ENCODE measurements around the gene CREG2.

CREG2 gene

DNA sequence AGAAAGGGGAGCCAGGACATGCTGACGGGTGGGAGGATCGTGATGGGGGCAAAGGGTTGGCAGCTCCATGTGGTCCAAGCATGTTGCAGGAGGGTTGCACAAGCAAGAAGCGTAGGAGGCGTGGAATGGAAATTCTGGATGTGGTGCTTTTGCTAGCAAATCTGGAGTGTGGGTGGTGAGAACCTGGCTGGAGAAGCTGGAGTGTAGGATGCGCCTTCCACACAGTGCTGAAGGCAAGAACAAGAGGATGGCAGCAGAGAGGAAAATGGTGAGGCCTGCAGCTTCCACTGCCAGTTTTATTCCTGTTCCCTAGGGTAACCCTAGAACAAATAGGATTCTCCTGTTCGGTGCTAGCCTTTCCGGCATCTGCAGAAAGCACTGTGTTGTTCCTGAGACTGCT is 22.4 kb downstream of the CREG2 start:
- no peak overlapping the region for H2BK120ac ChIP-seq (ENCODE audit: low read depth, low read length)
- no CpG with 5 or more reads among the region's 7 CpGs for WGBS, 2 donors (ENCODE audit: extremely low coverage in 2 of 2, insufficient read length in 2 of 2, insufficient replicate concordance in 1 of 2)

DNA sequence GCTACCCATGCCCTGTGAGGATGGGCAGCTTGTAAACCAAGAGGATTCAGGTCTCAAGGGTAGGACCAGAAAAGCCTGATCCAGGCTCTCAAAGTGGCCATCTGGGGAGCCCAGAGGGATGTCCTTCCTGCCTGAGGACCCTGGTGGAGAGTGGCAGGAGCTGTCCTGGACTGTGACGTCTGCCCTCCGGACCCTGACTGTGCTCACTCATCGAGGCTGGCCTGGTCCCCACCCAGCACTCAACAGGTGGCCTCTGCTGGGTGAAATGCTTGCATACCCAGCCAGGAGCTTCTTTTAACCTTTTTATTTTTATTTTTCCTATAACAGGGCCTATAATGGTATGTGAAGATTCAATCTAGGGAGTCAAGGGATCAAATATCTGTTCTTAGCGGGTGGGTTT is 24.5 kb downstream of the CREG2 start:
- Histone ChIP-seq H3K4me2 (ENCODE audit: insufficient read depth, low read length, poor library complexity, severe bottlenecking) (no peak overlapping the region), H4K8ac (ENCODE audit: low read depth, low read length) (no peak overlapping the region), H2BK12ac (ENCODE audit: low read length) (no peak overlapping the region), H3K9me3 (replicated peaks in 1 of 2; ENCODE audit: control insufficient read depth in 2 of 2, insufficient read depth in 1 of 2, low read depth in 1 of 2, low read length in 2 of 2) (no peaks in the 10 kb centered on the region), H3K18ac (ENCODE audit: low read length) (no peak overlapping the region), H3K27ac (replicated peaks; ENCODE audit: low read length) (no peak overlapping the region), H3K79me1 (ENCODE audit: low read depth, low read length) (no peaks in the 10 kb centered on the region), H3K4ac (ENCODE audit: low read length) (no peak overlapping the region), H3K36me3 (replicated peaks in 1 of 2; ENCODE audit: control insufficient read depth in 2 of 2, insufficient read depth in 2 of 2, low read length in 2 of 2) (no peaks in the 10 kb centered on the region), H2AFZ (ENCODE audit: low read length) (no peak overlapping the region), H2AK5ac (ENCODE audit: low read depth, low read length) (no peak overlapping the region), H2BK15ac (ENCODE audit: low read length) (no peak overlapping the region), H3K4me1 (ENCODE audit: control insufficient read depth in 2 of 2, insufficient read depth in 1 of 2, low read depth in 1 of 2, low read length in 2 of 2) (no peaks in the 10 kb centered on the region), H2BK5ac (ENCODE audit: low read length) (no peak overlapping the region), H3K9ac (ENCODE audit: low read depth, low read length, poor library complexity) (no peak overlapping the region), H3K4me3 (ENCODE audit: low read length in 2 of 2) (no peak overlapping the region), H2BK120ac (ENCODE audit: low read depth, low read length) (no peak overlapping the region), H3K14ac (ENCODE audit: low read length) (peak overlapping the region; percentile 25), H4K91ac (ENCODE audit: low read depth, low read length, poor library complexity) (no peak overlapping the region), H3K23ac (ENCODE audit: low read depth, low read length, poor library complexity) (no peak overlapping the region), H3K27me3 (ENCODE audit: control insufficient read depth in 3 of 3, insufficient read depth in 3 of 3, low read depth in 1 of 3, low read length in 3 of 3) (no peaks in the 10 kb centered on the region)
- no peak for DNase-seq (ENCODE audit: low spot score)
- WGBS, 2 donors (ENCODE audit: extremely low coverage in 2 of 2, insufficient read length in 2 of 2, insufficient replicate concordance in 1 of 2) = no CpG with 5 or more reads among the region's 4 CpGs

More for the DNA sequence above, 22.4 kb downstream of the CREG2 start:
- Histone ChIP-seq H3K4ac (ENCODE audit: low read length) (no peak overlapping the region), H3K36me3 (replicated peaks in 1 of 2; ENCODE audit: control insufficient read depth in 2 of 2, insufficient read depth in 2 of 2, low read length in 2 of 2) (no peaks in the 10 kb centered on the region), H3K9me3 (replicated peaks in 1 of 2; ENCODE audit: control insufficient read depth in 2 of 2, insufficient read depth in 1 of 2, low read depth in 1 of 2, low read length in 2 of 2) (no peaks in the 10 kb centered on the region), H3K27me3 (ENCODE audit: control insufficient read depth in 3 of 3, insufficient read depth in 3 of 3, low read depth in 1 of 3, low read length in 3 of 3) (no peaks in the 10 kb centered on the region), H3K79me1 (ENCODE audit: low read depth, low read length) (no peaks in the 10 kb centered on the region), H3K27ac (replicated peaks; ENCODE audit: low read length) (no peak overlapping the region), H2BK15ac (ENCODE audit: low read length) (no peak overlapping the region), H3K9ac (ENCODE audit: low read depth, low read length, poor library complexity) (no peak overlapping the region), H2BK5ac (ENCODE audit: low read length) (no peak overlapping the region), H3K23ac (ENCODE audit: low read depth, low read length, poor library complexity) (no peak overlapping the region), H2AFZ (ENCODE audit: low read length) (no peak overlapping the region), H2AK5ac (ENCODE audit: low read depth, low read length) (no peak overlapping the region), H3K14ac (ENCODE audit: low read length) (no peak overlapping the region), H3K4me2 (ENCODE audit: insufficient read depth, low read length, poor library complexity, severe bottlenecking) (no peak overlapping the region), H4K91ac (ENCODE audit: low read depth, low read length, poor library complexity) (no peak overlapping the region), H3K4me1 (ENCODE audit: control insufficient read depth in 2 of 2, insufficient read depth in 1 of 2, low read depth in 1 of 2, low read length in 2 of 2) (no peaks in the 10 kb centered on the region), H3K18ac (ENCODE audit: low read length) (peak overlapping the region; percentile 25), H3K4me3 (ENCODE audit: low read length in 2 of 2) (no peak overlapping the region), H2BK12ac (ENCODE audit: low read length) (no peak overlapping the region), H4K8ac (ENCODE audit: low read depth, low read length) (no peak overlapping the region)
- no peak for DNase-seq (ENCODE audit: low spot score)

DNA sequence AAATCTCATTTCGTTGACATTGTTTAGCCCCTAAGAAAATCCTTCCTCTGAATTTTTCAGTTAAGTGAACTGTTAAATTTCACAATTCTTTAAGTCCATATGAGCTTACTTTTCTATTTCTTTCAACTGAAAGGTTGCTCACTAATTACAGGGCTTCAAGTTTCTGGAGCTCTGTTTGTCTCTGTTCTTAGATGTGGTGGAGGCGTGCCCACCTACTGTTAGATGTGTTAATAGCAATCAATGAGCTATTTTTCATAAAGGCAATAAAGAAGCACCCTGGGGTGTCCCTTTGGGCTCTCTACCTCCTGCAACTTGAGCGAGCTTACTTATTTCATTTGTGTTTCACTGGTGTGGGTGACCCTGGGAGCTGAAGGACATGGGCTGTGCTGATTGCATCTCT is 25.0 kb downstream of the CREG2 start:
- H2BK120ac ChIP-seq (ENCODE audit: low read depth, low read length) = no peak overlapping the region
- no peak overlapping the region for H3K4me2 ChIP-seq (ENCODE audit: insufficient read depth, low read length, poor library complexity, severe bottlenecking)
- no peak overlapping the region for H3K27ac ChIP-seq (replicated peaks; ENCODE audit: low read length)
- no peaks in the 10 kb centered on the region for H3K9me3 ChIP-seq (replicated peaks in 1 of 2; ENCODE audit: control insufficient read depth in 2 of 2, insufficient read depth in 1 of 2, low read depth in 1 of 2, low read length in 2 of 2)
- H2BK15ac ChIP-seq (ENCODE audit: low read length) = no peak overlapping the region
- H3K18ac ChIP-seq (ENCODE audit: low read length) = no peak overlapping the region
- H3K4me3 ChIP-seq (ENCODE audit: low read length in 2 of 2) = no peak overlapping the region
- H3K4me1 ChIP-seq (ENCODE audit: control insufficient read depth in 2 of 2, insufficient read depth in 1 of 2, low read depth in 1 of 2, low read length in 2 of 2) = no peaks in the 10 kb centered on the region
- H3K23ac ChIP-seq (ENCODE audit: low read depth, low read length, poor library complexity) = no peak overlapping the region
- no peaks in the 10 kb centered on the region for H3K27me3 ChIP-seq (ENCODE audit: control insufficient read depth in 3 of 3, insufficient read depth in 3 of 3, low read depth in 1 of 3, low read length in 3 of 3)
- no peaks in the 10 kb centered on the region for H3K36me3 ChIP-seq (replicated peaks in 1 of 2; ENCODE audit: control insufficient read depth in 2 of 2, insufficient read depth in 2 of 2, low read length in 2 of 2)
- H3K9ac ChIP-seq (ENCODE audit: low read depth, low read length, poor library complexity) = no peak overlapping the region
- H2BK12ac ChIP-seq (ENCODE audit: low read length) = no peak overlapping the region
- no peak overlapping the region for H3K14ac ChIP-seq (ENCODE audit: low read length)
- no peak overlapping the region for H4K91ac ChIP-seq (ENCODE audit: low read depth, low read length, poor library complexity)
- WGBS, 2 donors (ENCODE audit: extremely low coverage in 2 of 2, insufficient read length in 2 of 2, insufficient replicate concordance in 1 of 2) = no CpG with 5 or more reads among the region's 3 CpGs
- no peak for DNase-seq (ENCODE audit: low spot score)
- H3K79me1 ChIP-seq (ENCODE audit: low read depth, low read length) = no peaks in the 10 kb centered on the region
- no peak overlapping the region for H2AFZ ChIP-seq (ENCODE audit: low read length)
- no peak overlapping the region for H2BK5ac ChIP-seq (ENCODE audit: low read length)
- H2AK5ac ChIP-seq (ENCODE audit: low read depth, low read length) = no peak overlapping the region
- no peak overlapping the region for H3K4ac ChIP-seq (ENCODE audit: low read length)
- H4K8ac ChIP-seq (ENCODE audit: low read depth, low read length) = no peak overlapping the region

DNA sequence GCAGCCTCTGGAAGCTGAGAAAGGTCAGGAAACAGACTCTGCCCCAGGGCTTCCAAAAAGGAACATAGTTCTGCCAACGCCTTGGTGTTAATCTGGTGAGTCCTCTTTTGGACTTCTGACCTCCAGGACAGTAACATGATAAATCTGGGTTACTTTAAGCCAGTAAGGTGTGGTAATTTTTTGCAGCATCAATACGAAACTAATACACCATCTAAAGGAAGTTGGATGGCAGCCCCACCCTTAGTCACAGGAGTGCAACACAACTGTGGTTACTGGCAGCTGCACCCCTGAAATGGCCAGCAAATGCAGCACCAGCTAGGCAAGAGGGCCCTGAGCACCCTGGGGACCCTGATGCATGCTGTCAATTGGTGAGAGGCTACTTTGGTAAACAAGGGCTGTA is 25.8 kb downstream of the CREG2 start:
- H3K14ac ChIP-seq (ENCODE audit: low read length) = no peak overlapping the region

More for the DNA sequence above, 25.8 kb downstream of the CREG2 start:
- H3K23ac ChIP-seq (ENCODE audit: low read depth, low read length, poor library complexity) = no peak overlapping the region
- no peak overlapping the region for H4K91ac ChIP-seq (ENCODE audit: low read depth, low read length, poor library complexity)
- H3K4me3 ChIP-seq (ENCODE audit: low read length in 2 of 2) = no peak overlapping the region
- H3K9me3 ChIP-seq (replicated peaks in 1 of 2; ENCODE audit: control insufficient read depth in 2 of 2, insufficient read depth in 1 of 2, low read depth in 1 of 2, low read length in 2 of 2) = no peaks in the 10 kb centered on the region
- no peaks in the 10 kb centered on the region for H3K4me1 ChIP-seq (ENCODE audit: control insufficient read depth in 2 of 2, insufficient read depth in 1 of 2, low read depth in 1 of 2, low read length in 2 of 2)
- no peak overlapping the region for H3K18ac ChIP-seq (ENCODE audit: low read length)
- H3K27ac ChIP-seq (replicated peaks; ENCODE audit: low read length) = no peak overlapping the region
- H2AK5ac ChIP-seq (ENCODE audit: low read depth, low read length) = no peak overlapping the region
- H3K36me3 ChIP-seq (replicated peaks in 1 of 2; ENCODE audit: control insufficient read depth in 2 of 2, insufficient read depth in 2 of 2, low read length in 2 of 2) = no peaks in the 10 kb centered on the region
- WGBS, 2 donors (ENCODE audit: extremely low coverage in 2 of 2, insufficient read length in 2 of 2, insufficient replicate concordance in 1 of 2) = no CpG with 5 or more reads among the region's 2 CpGs
- H3K4ac ChIP-seq (ENCODE audit: low read length) = no peak overlapping the region
- H2BK5ac ChIP-seq (ENCODE audit: low read length) = no peak overlapping the region
- H3K79me1 ChIP-seq (ENCODE audit: low read depth, low read length) = no peaks in the 10 kb centered on the region
- no peak overlapping the region for H3K4me2 ChIP-seq (ENCODE audit: insufficient read depth, low read length, poor library complexity, severe bottlenecking)
- no peak overlapping the region for H2BK120ac ChIP-seq (ENCODE audit: low read depth, low read length)
- H3K27me3 ChIP-seq (ENCODE audit: control insufficient read depth in 3 of 3, insufficient read depth in 3 of 3, low read depth in 1 of 3, low read length in 3 of 3) = no peaks in the 10 kb centered on the region
- H2BK15ac ChIP-seq (ENCODE audit: low read length) = no peak overlapping the region
- no peak overlapping the region for H3K9ac ChIP-seq (ENCODE audit: low read depth, low read length, poor library complexity)
- no peak overlapping the region for H2AFZ ChIP-seq (ENCODE audit: low read length)
- no peak overlapping the region for H2BK12ac ChIP-seq (ENCODE audit: low read length)
- DNase-seq (ENCODE audit: low spot score) = no peak
- H4K8ac ChIP-seq (ENCODE audit: low read depth, low read length) = no peak overlapping the region
